Activated CD8-positive, alpha-beta memory T cell treated with anti-CD3 and anti-CD28 coated beads, Interleukin-2, amount 50 U/mL, for 24 hours (primary cell): ENCODE results near the gene MTUS2.

Source experiments
- DNase-seq: peaks from one replicate; pipeline ENCODE4 v3.0.0-alpha.2; 2020; ENCODE audit errors: extremely low read depth

Gene MTUS2

GRCh38 chr13:28859069-28859468, 38.9 kb downstream of the MTUS2 start:
- no peak for DNase-seq

DNA sequence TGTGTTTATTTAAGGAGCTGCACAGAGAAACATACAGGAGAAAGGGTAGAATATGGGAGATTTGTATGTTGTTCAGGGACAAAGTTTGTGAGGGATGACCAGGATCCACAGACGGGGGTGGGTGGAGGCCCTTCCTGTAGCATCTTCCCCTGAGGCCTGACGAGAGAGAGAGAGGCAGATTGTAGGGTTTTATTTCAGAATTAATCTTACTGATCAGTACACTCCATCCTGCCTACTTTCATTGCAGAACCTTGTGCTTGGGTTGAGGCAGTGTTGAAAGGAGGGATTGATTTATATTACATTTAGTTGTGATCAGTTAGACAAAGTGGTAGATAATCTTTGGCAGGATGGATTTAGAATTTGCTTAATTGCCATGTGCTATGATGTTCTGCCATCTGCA, 39.6 kb downstream of the MTUS2 start:
- DNase-seq, result no peak

GRCh38 chr13:28864544-28864943, 44.4 kb downstream of the MTUS2 start:
- DNase-seq, result no peak

GRCh38 chr13:28865149-28865744, 45.1 kb downstream of the MTUS2 start:
- no peak for DNase-seq

DNA sequence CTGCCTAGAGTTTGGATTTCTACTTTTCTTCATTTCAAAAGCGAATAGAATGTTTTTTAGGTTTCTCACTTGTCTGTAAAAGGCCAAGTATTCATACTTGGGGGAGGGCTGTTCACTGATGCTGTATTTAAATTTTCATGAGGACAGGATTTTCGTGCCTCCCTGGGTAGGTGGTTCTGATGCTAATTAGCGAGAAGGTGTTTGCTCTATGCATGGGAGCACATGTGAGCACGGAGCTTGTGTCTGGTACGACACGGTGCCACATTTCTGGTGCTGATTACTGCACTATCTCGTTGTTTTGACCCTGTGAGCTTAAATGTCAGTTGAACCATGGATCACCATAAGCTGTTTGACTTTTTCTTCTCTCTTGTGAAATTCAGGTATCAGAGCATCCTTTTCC, 45.8 kb downstream of the MTUS2 start:
- no peak for DNase-seq

- no peak for DNase-seq
Measured at GRCh38 chr13:28866932-28867331, 46.8 kb downstream of the MTUS2 start.

DNA sequence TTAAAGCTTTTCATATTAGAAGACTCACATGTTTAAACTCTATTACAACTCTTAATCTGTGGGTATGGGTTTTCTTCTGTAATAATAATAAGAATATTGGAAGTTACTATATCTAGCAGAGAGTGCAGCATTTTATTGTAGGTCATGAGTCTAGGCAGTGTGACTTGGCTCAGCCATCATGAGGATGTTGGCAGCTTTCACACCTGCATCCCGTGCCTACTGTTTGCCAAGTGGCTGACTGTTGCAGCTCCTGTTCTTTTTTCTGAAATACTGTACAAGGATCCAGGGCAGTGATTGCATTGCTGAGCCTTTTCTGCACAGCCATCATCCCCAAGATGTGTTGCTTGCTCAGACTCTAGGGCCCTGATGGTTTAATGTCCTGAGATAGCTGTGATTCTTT, 47.4 kb downstream of the MTUS2 start:
- DNase-seq, result no peak

GRCh38 chr13:28872427-28873176, 52.5 kb downstream of the MTUS2 start:
- DNase-seq, result no peak

DNA sequence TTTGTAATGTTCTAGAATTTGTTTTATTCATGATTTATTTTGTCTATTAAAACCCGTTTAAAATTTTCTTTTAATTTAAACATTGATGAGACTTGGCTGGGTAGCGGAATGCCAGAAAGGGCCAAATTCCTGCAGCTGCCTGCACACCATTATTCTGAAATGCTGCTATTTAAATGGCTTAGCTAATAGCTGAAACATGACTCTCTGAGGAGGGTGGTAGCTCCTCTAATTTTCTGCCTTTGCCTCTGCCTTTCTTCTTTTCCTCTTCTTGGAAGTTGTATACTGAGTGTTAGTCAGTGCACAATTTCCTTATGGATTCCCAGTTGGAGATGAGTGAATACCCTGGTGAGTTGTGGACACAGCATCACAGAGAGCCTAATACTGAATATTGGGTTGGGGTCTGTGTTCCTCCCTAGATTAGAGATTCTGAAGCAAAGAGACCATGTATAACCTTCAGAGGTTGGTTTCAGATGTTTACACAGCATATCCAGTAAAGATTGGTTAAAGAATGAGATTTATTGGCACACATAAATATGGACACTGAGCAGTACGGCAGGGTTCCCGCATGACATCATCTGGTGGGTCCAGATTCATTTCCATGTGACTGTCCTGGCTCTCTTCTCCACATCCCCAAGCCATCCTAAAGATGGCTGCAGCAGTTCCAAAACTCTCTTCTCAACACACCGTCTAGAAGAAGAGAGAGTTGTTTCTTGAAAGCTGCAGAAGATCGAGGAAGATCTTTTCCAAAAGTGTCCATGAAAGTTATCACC, 55.9 kb downstream of the MTUS2 start:
- DNase-seq, result no peak

DNA sequence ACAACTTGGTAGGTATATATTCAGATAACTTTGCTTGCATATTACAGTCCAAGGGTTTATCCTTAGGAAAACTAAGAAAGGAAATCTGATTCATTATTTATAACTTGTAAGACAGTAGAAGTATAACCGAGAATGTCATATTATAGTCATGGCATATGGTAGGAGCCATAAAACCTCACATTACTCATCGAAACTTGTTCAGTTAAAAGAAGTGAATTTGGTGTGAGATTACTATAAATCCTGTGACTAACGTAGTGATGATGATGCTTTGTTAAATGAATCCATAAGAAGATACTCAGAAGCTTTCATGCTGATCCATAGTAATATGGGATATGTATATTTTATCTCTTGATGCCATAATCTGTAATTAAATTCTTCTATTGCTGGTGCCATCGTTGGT, 57.3 kb downstream of the MTUS2 start:
- no peak for DNase-seq

- DNase-seq, result no peak
Measured at GRCh38 chr13:28885181-28885580, 65.0 kb downstream of the MTUS2 start.

DNA sequence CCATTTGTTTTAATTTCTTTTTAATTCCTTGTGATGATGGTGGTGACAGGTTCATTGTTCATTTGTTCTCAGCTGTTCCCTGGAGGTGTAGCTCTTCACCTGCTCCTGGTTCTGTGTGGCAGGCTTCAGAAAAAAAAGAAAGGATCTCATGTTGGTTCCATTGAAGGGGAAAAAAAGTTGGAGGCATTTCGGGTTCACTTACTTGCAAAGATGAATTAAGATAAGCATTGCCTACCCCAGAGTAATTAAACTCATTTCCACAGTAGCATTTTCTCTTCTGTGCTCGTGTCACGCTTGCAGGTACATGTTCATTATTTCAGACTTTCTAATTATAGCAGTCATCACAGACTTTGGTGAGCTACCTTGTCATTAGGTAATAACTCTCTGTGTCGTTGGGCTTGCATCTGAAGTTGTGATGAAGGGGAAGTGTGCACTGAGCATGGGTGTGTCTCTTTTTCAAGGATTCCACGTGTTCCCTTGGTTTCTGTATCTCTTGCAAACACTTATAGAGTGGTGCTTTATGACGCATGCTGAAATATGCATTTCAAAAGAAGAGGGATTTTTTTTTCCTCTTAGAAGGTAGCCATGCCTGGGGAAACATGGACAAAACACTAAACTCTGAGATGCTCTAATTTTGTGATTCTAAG, 69.1 kb downstream of the MTUS2 start:
- no peak for DNase-seq

DNA sequence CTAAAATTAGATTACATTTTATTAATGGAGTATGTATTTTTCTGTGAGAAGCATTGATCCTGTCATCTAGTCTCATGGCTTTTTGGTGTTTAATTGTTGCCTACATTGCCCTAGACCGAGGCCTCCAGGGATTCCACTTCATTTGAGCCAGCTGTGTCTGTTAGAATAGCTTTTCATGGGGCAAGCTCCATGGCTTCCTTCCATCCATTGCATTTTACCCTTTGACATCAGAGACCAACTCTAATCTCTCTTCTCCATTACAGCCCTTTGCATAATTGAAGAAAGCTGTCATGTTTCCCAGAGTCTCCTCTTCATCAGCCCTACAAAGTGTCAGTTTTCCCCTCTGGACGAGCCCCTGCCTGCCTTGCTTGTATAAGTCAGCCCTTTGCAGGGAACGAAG, 70.6 kb downstream of the MTUS2 start:
- DNase-seq, result no peak

DNA sequence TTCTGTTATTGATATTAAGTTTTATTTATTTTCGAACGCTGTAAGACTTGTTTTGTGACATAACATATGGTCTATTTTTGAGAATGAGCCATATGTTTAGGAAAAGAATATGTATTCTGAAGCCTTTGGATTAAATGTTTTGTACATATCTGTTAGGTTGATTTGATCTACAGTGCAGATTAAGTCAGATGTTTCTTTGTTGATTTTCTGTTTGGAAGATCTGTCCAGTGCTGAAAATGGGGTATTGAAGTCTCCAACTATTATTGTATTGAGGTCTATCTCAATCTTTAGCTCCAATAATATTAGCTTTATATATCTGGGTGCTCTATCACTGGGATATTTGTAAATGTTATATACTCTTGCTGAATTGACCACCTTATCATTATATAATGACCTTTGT, 97.9 kb downstream of the MTUS2 start:
- DNase-seq, result no peak

DNA sequence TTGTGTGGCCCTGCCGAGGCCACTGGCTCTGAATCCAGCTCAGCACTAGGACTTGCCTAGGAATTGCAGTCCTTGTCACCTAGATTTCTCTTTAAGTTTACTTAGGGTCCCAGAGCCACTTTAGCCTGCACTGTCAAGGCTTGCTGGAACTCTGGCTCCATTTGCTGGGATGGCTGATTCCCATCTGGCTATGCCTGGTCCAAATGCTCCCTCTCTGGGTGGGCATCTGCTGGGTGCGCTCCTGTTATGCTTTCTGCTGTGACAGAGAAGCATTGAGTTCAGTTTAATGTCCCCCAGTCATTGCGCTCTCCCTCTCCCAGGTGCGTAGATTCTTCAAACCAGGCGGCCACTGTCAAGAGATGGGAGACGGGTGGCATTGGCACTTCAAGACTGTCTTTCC, 102.2 kb downstream of the MTUS2 start:
- no peak for DNase-seq

- no peak for DNase-seq
Measured at GRCh38 chr13:28935104-28935503, 115.0 kb downstream of the MTUS2 start.

DNA sequence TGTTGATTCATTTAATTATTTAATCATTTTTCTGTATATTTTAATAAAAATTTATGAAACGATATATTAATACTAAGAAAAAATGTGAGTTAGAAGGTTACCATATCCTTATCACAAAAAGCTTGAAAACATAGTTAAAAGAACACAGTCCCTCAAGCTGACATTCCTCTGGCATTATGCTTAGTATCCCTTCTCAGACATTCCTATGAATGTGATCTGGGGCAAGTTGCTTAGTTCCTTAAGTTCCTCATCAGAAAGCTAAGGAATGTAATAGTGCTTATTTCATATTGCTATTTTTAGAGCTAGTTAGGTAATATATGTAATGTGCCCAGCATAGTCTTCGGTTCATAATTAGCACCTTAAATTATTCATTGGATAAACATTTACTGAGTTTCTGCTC, 122.8 kb downstream of the MTUS2 start:
- DNase-seq, result no peak

- DNase-seq, result no peak
Measured at GRCh38 chr13:28953714-28954418, 133.7 kb downstream of the MTUS2 start.

GRCh38 chr13:28954419-28954725, 134.2 kb downstream of the MTUS2 start:
- DNase-seq, result no peak

DNA sequence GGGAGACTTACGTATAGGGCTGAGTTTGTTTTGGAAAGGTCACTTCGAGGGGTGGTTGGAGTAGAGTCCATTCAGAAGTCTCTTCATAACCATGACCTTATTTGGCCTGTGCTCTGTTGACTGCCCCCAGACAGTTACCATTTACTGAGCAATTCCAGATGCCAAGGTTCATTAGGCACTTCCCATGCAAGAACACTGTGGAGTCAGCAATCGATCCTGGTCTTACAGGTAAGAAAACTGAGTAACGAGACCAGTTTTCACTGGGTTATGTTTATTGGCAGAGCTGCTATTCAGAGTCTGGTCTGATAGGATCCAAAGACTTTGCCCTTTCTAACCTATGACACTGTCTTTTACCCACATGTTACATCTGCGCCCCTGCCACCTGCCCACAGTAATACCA, 134.7 kb downstream of the MTUS2 start:
- no peak for DNase-seq

- DNase-seq, result no peak
Measured at GRCh38 chr13:28955264-28955966, 135.3 kb downstream of the MTUS2 start.
